Osteoblast (primary cell): ENCODE results near the gene ADGRG6. TPM values are rescaled to one million over a fixed set of nuclear protein-coding genes. Genes with fewer than 3 reads are reported as not detected.
"Not testable (repeated sequence)": the region's sequence is repeated elsewhere in the genome, so short reads cannot be mapped to it uniquely, and the experiment has no call there.

ENCODE experiments used
- DNase-seq: peaks from one replicate; pipeline ENCODE4 v3.0.0; 2011; ENCODE audit warnings: low spot score, mixed read lengths; ENCODE audit not compliant: insufficient read length; ENCODE audit errors: missing footprints
- H2AFZ ChIP-seq: 2 replicates; pipeline ENCODE4 v1.6.0; 2011; ENCODE audit warnings: mild to moderate bottlenecking, low read length
- H3K27ac ChIP-seq: 2 replicates; pipeline ENCODE4 v1.5.1; 2011; ENCODE audit warnings: mild to moderate bottlenecking, low read depth, low read length, moderate library complexity
- H3K27me3 ChIP-seq: 2 replicates; pipeline ENCODE4 v1.6.0; 2012; ENCODE audit warnings: mild to moderate bottlenecking, control low read depth, inconsistent platforms, low read length, moderate library complexity; ENCODE audit not compliant: insufficient read depth
- H3K36me3 ChIP-seq: 2 replicates; pipeline ENCODE4 v1.5.1; 2011; ENCODE audit warnings: mild to moderate bottlenecking, low read length, control low read depth, moderate library complexity; ENCODE audit not compliant: insufficient read depth
- H3K4me1 ChIP-seq: 2 replicates; pipeline ENCODE4 v1.5.1; 2011; ENCODE audit warnings: mild to moderate bottlenecking, low read length, control low read depth, moderate library complexity; ENCODE audit not compliant: insufficient read depth
- H3K4me2 ChIP-seq: 2 replicates; pipeline ENCODE4 v1.6.0; 2011; ENCODE audit warnings: mild to moderate bottlenecking, low read length; ENCODE audit not compliant: insufficient read depth
- H3K4me3 ChIP-seq: fragments of 200-600 bp; sonication (generic); 3 replicates; pipeline ENCODE4 v1.5.1; 2012; ENCODE audit warnings: mild to moderate bottlenecking, low read length, inconsistent platforms; ENCODE audit not compliant: insufficient read depth
- H3K79me2 ChIP-seq: 2 replicates; pipeline ENCODE4 v1.6.0; 2012; ENCODE audit warnings: mild to moderate bottlenecking, low read length, control low read depth, inconsistent platforms; ENCODE audit not compliant: insufficient read depth
- H3K9me3 ChIP-seq: 2 replicates; pipeline ENCODE4 v1.5.1; 2011; ENCODE audit warnings: low read depth, low read length, control low read depth
- H4K20me1 ChIP-seq: 2 replicates; pipeline ENCODE4 v1.6.0; 2012; ENCODE audit warnings: mild to moderate bottlenecking, low read length, control low read depth; ENCODE audit not compliant: insufficient read depth
- total RNA-seq: library from RNA; depleted of rRNA; stranded (reverse); fragments of >200 nt; gene quantifications from 2 replicates; pipeline ENCODE4 v1.2.3, GENCODE V29; 2012
- TF ChIP-seq, protein P1 (sequence below): IDR thresholded peaks from 2 replicates; pipeline ENCODE4 v1.5.1; 2011; ENCODE audit warnings: mild to moderate bottlenecking, low read depth, low read length, moderate library complexity; ENCODE audit errors: extremely low read depth

Gene ADGRG6
- total RNA-seq, 1 donor, result 0.36 TPM

DNA sequence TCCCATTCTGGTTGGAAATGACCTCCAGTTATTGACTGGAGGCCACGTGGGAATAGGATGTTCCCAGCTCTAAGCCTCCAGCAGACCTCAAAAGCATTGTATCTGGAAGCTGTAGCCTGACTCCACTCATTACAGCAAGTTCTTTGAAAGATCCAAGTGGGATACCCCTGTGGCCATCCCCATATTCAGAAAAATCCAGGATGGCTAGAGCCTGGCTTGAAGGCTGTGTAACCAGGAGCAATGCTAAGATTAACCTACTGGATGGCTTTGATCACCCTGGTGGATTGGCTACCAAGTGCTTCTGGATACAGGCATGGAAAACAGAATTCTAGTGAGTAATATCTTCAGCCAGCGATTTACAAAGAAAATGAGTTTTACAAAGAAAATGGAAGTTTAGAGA, 151.2 kb downstream of the ADGRG6 start:
- Histone ChIP-seq H3K4me2 (no peak overlapping the region), H4K20me1 (no peaks in the 10 kb centered on the region), H3K79me2 (no peaks in the 10 kb centered on the region), H3K27me3 (no peaks in the 10 kb centered on the region), H3K9me3 (no peaks in the 10 kb centered on the region), H3K4me1 (no peaks in the 10 kb centered on the region), H3K36me3 (no peaks in the 10 kb centered on the region), H2AFZ (no peak overlapping the region), H3K27ac (no peak overlapping the region), H3K4me3 (no peak overlapping the region)
- TF ChIP-seq, protein P1, sequence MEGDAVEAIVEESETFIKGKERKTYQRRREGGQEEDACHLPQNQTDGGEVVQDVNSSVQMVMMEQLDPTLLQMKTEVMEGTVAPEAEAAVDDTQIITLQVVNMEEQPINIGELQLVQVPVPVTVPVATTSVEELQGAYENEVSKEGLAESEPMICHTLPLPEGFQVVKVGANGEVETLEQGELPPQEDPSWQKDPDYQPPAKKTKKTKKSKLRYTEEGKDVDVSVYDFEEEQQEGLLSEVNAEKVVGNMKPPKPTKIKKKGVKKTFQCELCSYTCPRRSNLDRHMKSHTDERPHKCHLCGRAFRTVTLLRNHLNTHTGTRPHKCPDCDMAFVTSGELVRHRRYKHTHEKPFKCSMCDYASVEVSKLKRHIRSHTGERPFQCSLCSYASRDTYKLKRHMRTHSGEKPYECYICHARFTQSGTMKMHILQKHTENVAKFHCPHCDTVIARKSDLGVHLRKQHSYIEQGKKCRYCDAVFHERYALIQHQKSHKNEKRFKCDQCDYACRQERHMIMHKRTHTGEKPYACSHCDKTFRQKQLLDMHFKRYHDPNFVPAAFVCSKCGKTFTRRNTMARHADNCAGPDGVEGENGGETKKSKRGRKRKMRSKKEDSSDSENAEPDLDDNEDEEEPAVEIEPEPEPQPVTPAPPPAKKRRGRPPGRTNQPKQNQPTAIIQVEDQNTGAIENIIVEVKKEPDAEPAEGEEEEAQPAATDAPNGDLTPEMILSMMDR, result no peak
- no peak for DNase-seq

- not testable (repeated sequence) for H4K20me1 ChIP-seq, H3K4me1 ChIP-seq, H3K27me3 ChIP-seq, H2AFZ ChIP-seq, H3K79me2 ChIP-seq, H3K27ac ChIP-seq, H3K36me3 ChIP-seq, H3K9me3 ChIP-seq, DNase-seq, H3K4me2 ChIP-seq, H3K4me3 ChIP-seq
Measured at GRCh38 chr6:142454196-142454595, 152.4 kb downstream of the ADGRG6 start.

DNA sequence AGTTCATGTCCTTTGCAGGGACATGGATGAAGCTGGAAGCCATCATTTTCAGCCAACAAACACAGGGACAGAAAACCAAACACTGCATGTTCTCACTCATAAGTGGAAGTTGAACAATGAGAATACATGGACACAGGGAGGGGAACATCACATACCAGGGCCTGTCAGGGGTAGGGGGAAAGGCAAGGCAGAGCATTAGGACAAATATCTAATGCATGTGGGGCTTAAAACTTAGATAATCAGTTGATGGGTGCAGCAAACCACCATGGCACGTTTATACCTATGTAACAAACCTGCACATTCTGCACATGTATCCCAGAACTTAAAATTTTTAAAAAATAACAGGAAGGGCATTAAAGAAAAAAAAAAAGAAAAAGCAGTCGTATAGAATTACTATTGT, 153.0 kb downstream of the ADGRG6 start:
- not testable (repeated sequence) for H2AFZ ChIP-seq, H3K36me3 ChIP-seq, H3K4me3 ChIP-seq, H3K4me2 ChIP-seq, DNase-seq, H3K27me3 ChIP-seq, H3K9me3 ChIP-seq, H3K79me2 ChIP-seq, H4K20me1 ChIP-seq, H3K4me1 ChIP-seq, H3K27ac ChIP-seq

DNA sequence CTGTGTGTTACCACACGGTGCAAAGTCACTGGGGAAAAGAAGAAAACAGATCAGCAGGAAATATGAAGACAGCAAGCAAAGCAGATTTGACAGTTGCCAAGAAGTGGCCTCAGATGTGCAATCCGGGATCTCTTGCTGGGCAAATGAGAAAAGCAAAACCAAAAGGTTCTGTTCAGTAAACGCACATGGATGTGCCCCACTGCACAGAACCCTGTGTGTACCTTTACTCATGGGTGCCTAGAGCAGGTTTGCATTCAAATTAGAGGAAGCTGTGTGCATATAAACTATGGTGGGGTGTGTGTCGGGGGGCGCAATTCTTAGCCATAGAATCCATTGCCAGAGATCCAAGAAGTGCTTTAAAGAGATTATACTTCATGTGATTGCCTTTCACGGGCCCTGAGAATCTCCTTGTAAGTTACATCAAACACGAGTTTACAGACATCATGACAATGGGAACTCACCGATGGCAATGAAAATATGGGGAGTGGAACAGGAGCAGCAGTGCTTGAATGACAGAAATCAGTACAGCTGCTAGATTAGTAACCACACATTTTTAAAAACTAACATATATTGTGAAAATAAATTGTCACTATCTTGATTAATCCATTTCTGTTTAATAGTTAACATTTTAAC, 154.3 kb downstream of the ADGRG6 start:
- TF ChIP-seq, protein P1, result no peak
- no peak overlapping the region for H3K4me2 ChIP-seq
- DNase-seq, result no peak
- no peaks in the 10 kb centered on the region for H3K4me1 ChIP-seq
- H3K27me3 ChIP-seq, result no peaks in the 10 kb centered on the region
- no peak overlapping the region for H3K27ac ChIP-seq
- H3K9me3 ChIP-seq, result no peaks in the 10 kb centered on the region
- no peaks in the 10 kb centered on the region for H4K20me1 ChIP-seq
- peak overlapping the region; percentile 1 for H2AFZ ChIP-seq
- H3K4me3 ChIP-seq, result no peak overlapping the region
- H3K79me2 ChIP-seq, result no peaks in the 10 kb centered on the region
- no peaks in the 10 kb centered on the region for H3K36me3 ChIP-seq

DNA sequence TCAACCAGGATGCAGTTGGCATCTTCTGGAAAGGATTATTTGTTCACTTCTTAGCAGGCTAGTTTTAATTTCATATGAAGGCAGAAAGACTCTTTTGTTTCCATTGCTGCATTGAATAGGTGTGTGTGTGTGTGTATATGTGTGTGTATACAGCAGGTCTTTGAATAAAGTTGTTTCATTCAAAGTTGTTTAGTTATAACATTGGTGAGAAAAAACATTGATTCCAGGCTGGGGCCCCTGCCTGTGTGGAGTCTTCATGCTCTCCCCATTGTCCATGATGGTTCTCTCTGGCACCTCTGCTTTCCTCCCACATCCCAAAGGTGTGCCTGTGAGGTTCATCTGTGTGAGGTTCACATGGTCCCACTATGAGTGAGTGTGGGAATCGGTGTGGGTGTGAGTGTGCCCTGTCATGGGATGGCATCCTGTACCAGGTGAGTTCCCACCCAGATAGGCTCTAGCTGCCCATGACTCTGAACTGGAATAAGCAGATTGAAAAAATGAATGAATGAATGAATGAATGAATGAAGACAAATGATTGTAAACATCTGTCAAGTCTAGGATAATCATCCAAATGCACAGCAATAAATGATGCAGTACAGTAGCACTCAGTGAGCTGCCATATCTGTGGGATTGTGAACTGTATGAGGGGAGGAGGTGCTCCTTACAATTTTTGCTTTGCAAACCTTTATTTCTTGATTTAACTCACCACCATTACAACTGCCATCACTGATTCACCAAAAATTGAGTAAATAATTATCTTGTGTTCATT, 156.0 kb downstream of the ADGRG6 start:
- no peaks in the 10 kb centered on the region for H3K79me2 ChIP-seq
- H3K36me3 ChIP-seq, result no peaks in the 10 kb centered on the region
- H2AFZ ChIP-seq, result no peak overlapping the region
- no peaks in the 10 kb centered on the region for H4K20me1 ChIP-seq
- peaks cover 3% of the 10 kb centered on the region for H3K9me3 ChIP-seq
- no peak overlapping the region for H3K4me3 ChIP-seq
- no peak overlapping the region for H3K27ac ChIP-seq
- TF ChIP-seq, protein P1, result no peak
- DNase-seq, result no peak
- no peaks in the 10 kb centered on the region for H3K4me1 ChIP-seq
- no peaks in the 10 kb centered on the region for H3K27me3 ChIP-seq
- no peak overlapping the region for H3K4me2 ChIP-seq
